ENCODE data around the gene SEMA5A.

SEMA5A gene

GRCh38 chr5:9382522-9382921 lies 163.4 kb downstream of the SEMA5A start (continued):
- TF ChIP-seq PRDM2 (tag by site-specific recombination; IDR thresholded peaks at IDR 0.05; ENCODE audit: borderline replicate concordance) (no peak), ZNF350 (tag by site-specific recombination; IDR thresholded peaks at IDR 0.05) (no peak), ZBTB21 (tag by site-specific recombination; IDR thresholded peaks at IDR 0.05) (no peak), ZNF645 (tag by site-specific recombination; IDR thresholded peaks at IDR 0.05) (no peak), ZNF169 (tag by site-specific recombination; IDR thresholded peaks at IDR 0.05) (no peak), ZNF626 (tag by site-specific recombination; IDR thresholded peaks at IDR 0.05) (no peak), ZNF792 (tag by site-specific recombination; IDR thresholded peaks at IDR 0.05) (no peak), GFI1B (tag by site-specific recombination; IDR thresholded peaks at IDR 0.05) (no peak), ZNF324 (tag by site-specific recombination; IDR thresholded peaks at IDR 0.05) (no peak), CTCF (tag by site-specific recombination; IDR thresholded peaks at IDR 0.05) (no peak), ZNF146 (tag by site-specific recombination; IDR thresholded peaks at IDR 0.05) (no peak)

- TF ChIP-seq ZNF404 (tag by site-specific recombination; IDR thresholded peaks at IDR 0.05) = no peak
- no peak for TF ChIP-seq ZNF704 (tag by site-specific recombination; IDR thresholded peaks at IDR 0.05)
- no peak for TF ChIP-seq SP2 (tag by site-specific recombination; IDR thresholded peaks at IDR 0.05)
- TF ChIP-seq ZSCAN4 (tag by site-specific recombination; IDR thresholded peaks at IDR 0.05) = no peak
- TF ChIP-seq EGR2 (tag by site-specific recombination; IDR thresholded peaks at IDR 0.05; ENCODE audit: low read depth) = no peak
- TF ChIP-seq ZNF639 (tag by site-specific recombination; IDR thresholded peaks at IDR 0.05) = no peak
- no peak for TF ChIP-seq ZNF362 (tag by site-specific recombination; IDR thresholded peaks at IDR 0.05)
- Histone ChIP-seq H3K4me1 (ENCODE audit: control insufficient read depth, insufficient read depth, low read length) (no peaks in the 10 kb centered on the region), H3K36me3 (ENCODE audit: control insufficient read depth in 2 of 2, insufficient read depth in 1 of 2, low read length in 2 of 2) (no peaks in the 10 kb centered on the region), H3K4me3 (ENCODE audit: low read depth, low read length) (no peak overlapping the region), H3K27ac (ENCODE audit: extremely low read depth, low read depth, low read length) (no peak overlapping the region), H3K9me3 (ENCODE audit: control insufficient read depth, insufficient read depth, low read depth, low read length) (no peaks in the 10 kb centered on the region)
- POLR2A ChIA-PET = no interaction called here
- CTCF ChIA-PET = interaction anchor here (1.1 kb wide), 1 partner anchor 20 kb away, joined by 3 read pairs; no protein-coding TSS in a partner anchor
Measured at GRCh38 chr5:9381464-9381863, 164.4 kb downstream of the SEMA5A start.
